Upper lobe of left lung (tissue), 4 donors: ENCODE results near the gene SMC4.

ENCODE experiments used
- CTCF ChIP-seq, 6 experiments: fragments of 450-650 bp in 4 of 6; fragments of 200-600 bp in 2 of 6; sonication (generic) in 2 of 6; IDR thresholded peaks; one replicate each; pipeline ENCODE4 v1.5.1; 2016 to 2019; ENCODE audit warnings: antibody characterized with exemption in 6 of 6
- POLR2A ChIP-seq, 4 donors: fragments of 450-650 bp; IDR thresholded peaks; one replicate each; pipeline ENCODE4 v1.5.1; 2016 to 2017; ENCODE audit warnings: antibody characterized with exemption in 4 of 4, mild to moderate bottlenecking in 2 of 4
- POLR2AphosphoS5 ChIP-seq, 2 donors: sonication (generic); formaldehyde crosslinking; IDR thresholded peaks; one replicate each; pipeline ENCODE4 v1.5.1; 2017; ENCODE audit warnings: antibody characterized with exemption in 2 of 2

GRCh38 chr3:160370987-160371857, 28.2 kb upstream of the SMC4 start:
- TF ChIP-seq CTCF (IDR thresholded peaks at IDR 0.05), result no peak
- no peak for TF ChIP-seq POLR2A (IDR thresholded peaks at IDR 0.05)
- peak in 1 of 2 donors; percentile 6 for TF ChIP-seq POLR2AphosphoS5 (IDR thresholded peaks at IDR 0.05)
